Stimulated activated CD8-positive, alpha-beta memory T cell treated with anti-CD3 and anti-CD28 coated beads, Interleukin-2, amount 100 ng/mL, for 48 hours (primary cell): ENCODE measurements around the gene RIPOR2.
"Not testable (repeated sequence)": the region's sequence is repeated elsewhere in the genome, so short reads cannot be mapped to it uniquely, and the experiment has no call there.

Experiments
- DNase-seq, 2 donors: peaks; one replicate each; pipeline ENCODE4 v3.0.0-alpha.2; 2020; ENCODE audit warnings: low read depth in 2 of 2

Gene RIPOR2

DNA sequence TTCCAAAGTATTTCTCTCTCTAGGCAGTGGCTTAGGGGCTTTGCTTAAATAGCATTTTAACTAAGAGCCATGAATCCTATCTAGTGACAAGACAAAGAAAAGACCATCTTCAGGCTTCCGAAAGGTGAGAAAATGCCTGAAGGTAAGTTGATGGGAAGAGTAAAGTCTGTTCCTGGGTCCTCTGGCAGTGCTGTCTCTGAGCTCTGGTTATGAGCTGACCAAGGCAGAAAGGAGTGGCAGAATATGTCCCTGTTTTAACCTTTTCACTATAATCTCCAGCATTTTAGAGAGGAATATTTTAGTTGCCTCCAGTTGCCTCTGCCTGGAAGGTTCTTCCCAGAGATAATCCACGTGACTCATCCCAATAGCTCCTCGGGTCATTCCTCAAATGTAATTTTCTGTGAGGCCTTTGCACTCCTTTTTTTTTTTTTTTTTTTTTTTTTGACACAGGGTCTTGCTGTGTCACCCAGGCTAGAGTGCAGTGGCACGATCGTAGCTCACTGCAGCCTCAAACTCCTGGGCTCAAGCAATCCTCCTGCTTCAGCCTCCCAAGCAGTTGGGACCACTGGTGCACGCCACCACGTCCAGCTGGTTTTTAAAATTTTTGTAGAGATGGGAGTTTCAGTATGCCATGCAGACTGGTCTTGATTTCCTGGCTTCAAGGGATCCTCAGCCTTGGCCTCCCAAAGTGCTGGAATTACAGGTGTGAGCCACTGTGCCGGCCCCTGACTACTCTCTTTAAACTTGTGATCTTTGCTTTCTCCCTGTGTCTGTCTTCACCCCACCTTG lies 133.3 kb downstream of the RIPOR2 start:
- no peak for DNase-seq

- DNase-seq = no peak
Observed at GRCh38 chr6:24799541-24799915, 136.2 kb downstream of the RIPOR2 start.

- no peak for DNase-seq
Observed at GRCh38 chr6:24798740-24799540, 136.8 kb downstream of the RIPOR2 start, which contains the start of gene ARMH2. ARMH2 (minus strand) TSS chr6:24798917; CDS start chr6:24798857, 60 bp downstream.

DNA sequence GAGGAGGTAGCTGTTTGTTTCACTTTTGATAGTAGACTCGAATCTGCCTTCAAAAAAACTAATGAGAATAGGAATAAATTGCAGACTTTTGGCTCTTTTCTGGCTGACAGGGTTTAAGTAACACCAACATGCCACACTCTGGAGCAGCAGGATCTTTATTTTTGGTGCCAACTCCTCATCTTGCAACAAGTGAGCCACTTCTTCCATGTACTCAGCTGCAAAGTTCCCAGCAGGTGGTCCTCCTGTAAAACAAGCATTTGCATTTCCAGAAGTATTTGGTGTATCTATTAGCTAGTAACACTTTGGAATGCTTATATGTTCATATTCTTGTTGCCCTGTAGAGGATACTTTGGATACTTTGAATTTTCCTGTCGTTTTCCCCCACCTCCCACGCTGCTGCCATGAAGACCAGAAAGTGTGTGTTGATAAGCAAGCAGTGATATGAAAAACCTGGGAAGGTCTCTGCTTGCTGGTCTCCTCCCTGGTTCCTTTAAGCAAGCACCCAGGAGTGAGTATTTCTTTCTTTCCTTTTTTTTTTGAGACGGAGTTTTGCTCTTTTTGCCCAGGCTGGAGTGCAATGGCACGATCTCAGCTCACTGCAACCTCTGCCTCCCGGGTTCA lies 138.1 kb downstream of the RIPOR2 start:
- DNase-seq = no peak

GRCh38 chr6:24796616-24797290 lies 139.0 kb downstream of the RIPOR2 start:
- no peak for DNase-seq

- no peak for DNase-seq
Observed at GRCh38 chr6:24795106-24795505, 140.7 kb downstream of the RIPOR2 start.

DNA sequence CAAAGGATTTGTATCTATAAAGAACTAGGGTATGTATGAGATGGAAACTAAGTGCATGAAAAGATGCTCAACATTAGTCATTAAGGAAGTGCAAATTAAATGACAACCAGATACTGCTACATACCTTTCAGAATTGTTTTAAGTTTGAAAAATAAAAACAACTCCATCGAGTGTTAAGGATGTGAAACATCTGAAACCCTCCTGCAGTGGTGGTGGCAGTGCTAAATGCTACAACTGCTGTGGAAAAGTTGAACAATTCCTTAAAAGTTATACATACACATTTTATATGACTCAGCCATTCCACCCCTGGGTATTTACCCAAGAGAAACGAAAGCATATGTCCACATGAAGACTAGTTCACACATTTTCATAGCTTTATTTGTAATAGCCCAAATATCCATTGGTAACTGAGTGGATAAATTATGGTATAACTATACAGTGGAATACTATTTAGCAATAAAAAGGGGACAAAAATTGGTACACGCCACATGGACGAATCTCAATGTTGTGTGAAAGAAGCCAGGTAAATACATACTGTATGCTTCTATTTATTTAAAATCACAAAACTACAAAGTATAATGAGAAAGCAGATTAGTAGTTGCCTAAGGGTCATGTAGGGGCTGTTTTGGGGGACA lies 147.6 kb downstream of the RIPOR2 start:
- DNase-seq = no peak

- DNase-seq = no peak
Observed at GRCh38 chr6:24780206-24780605, 155.6 kb downstream of the RIPOR2 start.

DNA sequence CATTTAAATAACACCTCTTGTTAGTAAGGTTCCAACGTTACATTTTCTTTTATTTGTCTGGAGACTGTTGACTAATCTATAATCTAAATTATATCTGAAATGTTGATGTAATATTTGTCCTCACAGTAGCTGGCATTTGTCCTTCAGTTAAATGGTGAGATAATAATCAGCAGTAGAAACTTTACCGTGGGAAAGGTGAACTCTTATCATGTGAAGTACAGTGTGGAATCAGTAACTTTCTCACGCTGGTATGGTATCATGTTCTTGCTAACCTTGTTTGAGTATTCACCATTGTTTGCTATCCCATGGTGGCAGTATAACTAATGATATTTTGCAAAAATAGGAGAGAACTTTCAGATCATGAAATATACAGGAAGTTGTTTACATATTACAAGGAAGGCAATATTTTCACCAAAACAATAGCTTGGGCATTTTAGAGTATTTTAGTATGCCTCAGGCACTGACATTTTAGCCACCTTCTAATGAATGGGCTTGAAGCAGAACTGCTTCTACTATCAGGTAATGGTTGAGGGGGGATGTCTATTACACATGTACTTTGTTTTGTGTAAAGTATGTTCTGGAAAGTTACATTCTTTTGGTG lies 156.2 kb downstream of the RIPOR2 start:
- no peak for DNase-seq

- no peak for DNase-seq
Observed at GRCh38 chr6:24778878-24779277, 156.9 kb downstream of the RIPOR2 start.

DNA sequence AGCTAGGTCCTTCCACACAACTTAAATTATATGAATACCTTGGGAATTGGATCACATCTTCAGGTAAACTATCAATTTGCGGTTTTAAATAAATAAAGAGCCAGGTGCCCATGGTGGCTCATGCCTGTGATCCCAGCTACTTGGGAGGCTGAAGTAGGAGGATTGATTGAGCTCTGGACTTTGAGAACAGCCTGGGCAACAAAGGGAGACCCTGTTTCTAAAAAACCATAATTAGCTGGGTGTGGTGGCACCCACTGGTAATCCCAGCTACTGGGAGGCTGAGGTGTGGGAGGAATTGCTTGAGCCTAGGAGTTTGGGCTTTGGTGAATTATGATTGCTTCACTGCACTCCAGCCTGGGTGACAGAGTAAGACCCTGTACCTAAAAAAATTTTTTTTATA lies 157.6 kb downstream of the RIPOR2 start:
- no peak for DNase-seq

DNA sequence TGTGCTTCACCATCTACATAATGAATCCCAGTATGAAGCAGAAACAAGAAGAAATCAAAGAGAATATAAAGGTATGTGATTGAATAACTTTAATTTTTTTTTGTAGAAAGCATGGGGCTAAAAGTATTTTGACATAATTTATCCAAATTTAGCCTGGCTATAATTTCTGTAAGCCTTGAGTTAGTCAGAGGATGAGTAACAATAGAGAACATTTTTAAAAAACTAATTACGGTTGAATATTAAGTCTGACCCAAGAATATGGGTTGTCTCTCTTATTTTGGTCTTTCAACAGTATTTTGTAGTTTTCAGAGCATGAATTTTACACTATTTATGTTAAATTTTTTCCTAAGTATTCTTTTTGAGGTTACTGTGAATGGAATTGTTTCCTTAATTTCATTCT lies 158.5 kb downstream of the RIPOR2 start:
- no peak for DNase-seq

GRCh38 chr6:24775520-24776058 lies 160.2 kb downstream of the RIPOR2 start:
- DNase-seq = no peak

GRCh38 chr6:24774696-24775519 lies 160.9 kb downstream of the RIPOR2 start, which contains the start of gene GMNN:
GMNN (plus strand) TSS chr6:24774937; CDS start chr6:24777247, 2,310 bp downstream.
- peak; percentile 99 for DNase-seq

- no peak for DNase-seq
Observed at GRCh38 chr6:24768361-24768760, 167.4 kb downstream of the RIPOR2 start.

- DNase-seq = no peak
Observed at GRCh38 chr6:24766680-24767462, 168.9 kb downstream of the RIPOR2 start.

GRCh38 chr6:24765968-24766367 lies 169.8 kb downstream of the RIPOR2 start:
- DNase-seq = not testable (repeated sequence)

GRCh38 chr6:24764833-24765828 lies 170.6 kb downstream of the RIPOR2 start:
- DNase-seq = not testable (repeated sequence)
